DND-41 (cell line): ENCODE data around the gene CUBN.

ENCODE experiments used
- EZH2 ChIP-seq: IDR thresholded peaks from 3 replicates; pipeline ENCODE4 v1.6.1; 2012; ENCODE audit warnings: borderline replicate concordance, low read depth, mild to moderate bottlenecking, moderate library complexity, low read length, inconsistent platforms; ENCODE audit not compliant: severe bottlenecking
- TF ChIP-seq, protein P1 (sequence below): IDR thresholded peaks from 2 replicates; pipeline ENCODE4 v1.5.1; 2012; ENCODE audit warnings: borderline replicate concordance, low read length, moderate library complexity, mild to moderate bottlenecking; ENCODE audit not compliant: poor library complexity, severe bottlenecking; ENCODE audit errors: extremely low read depth

DNA sequence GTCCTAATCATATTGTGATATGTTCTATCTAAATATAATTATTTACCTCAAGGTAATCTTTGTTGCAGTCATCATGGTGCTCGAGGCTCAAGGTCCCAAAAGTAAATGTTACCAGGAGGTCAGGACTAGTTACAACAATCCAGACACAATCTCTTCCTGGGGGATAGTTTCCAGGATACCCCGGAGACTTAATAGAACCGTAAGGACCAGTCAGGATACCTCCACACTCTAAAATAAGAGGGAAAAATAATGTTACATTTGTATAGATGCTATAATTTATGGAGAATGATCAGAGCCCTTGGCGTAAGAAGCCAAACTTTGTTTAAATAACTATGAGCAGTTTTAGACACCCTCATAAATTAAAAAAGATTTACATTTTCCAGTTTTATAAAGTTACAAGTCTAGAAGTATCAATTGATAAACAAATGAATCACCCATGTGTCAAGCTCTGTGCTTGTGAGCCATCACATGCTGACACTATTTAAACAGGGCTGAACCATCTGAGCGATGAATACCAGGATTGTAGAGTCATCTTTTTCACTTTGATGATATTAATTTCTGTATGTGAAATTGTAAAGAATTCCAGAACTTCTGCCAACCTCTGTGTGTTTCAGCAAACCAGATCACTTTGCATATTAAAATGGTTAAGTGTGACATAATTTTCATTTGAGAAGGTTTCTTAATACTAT lies 41.3 kb downstream of the CUBN start:
- TF ChIP-seq, protein P1, sequence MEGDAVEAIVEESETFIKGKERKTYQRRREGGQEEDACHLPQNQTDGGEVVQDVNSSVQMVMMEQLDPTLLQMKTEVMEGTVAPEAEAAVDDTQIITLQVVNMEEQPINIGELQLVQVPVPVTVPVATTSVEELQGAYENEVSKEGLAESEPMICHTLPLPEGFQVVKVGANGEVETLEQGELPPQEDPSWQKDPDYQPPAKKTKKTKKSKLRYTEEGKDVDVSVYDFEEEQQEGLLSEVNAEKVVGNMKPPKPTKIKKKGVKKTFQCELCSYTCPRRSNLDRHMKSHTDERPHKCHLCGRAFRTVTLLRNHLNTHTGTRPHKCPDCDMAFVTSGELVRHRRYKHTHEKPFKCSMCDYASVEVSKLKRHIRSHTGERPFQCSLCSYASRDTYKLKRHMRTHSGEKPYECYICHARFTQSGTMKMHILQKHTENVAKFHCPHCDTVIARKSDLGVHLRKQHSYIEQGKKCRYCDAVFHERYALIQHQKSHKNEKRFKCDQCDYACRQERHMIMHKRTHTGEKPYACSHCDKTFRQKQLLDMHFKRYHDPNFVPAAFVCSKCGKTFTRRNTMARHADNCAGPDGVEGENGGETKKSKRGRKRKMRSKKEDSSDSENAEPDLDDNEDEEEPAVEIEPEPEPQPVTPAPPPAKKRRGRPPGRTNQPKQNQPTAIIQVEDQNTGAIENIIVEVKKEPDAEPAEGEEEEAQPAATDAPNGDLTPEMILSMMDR: no peak
- no peak for TF ChIP-seq EZH2
